Lung (tissue), 12 donors: ENCODE results near the gene CPTP. TPM values are rescaled to one million over a fixed set of nuclear protein-coding genes. Genes with fewer than 3 reads are reported as not detected.
"Not testable (repeated sequence)": the region's sequence is repeated elsewhere in the genome, so short reads cannot be mapped to it uniquely, and the experiment has no call there.

ENCODE experiments used
- ATAC-seq: fragments of 200-7000 bp; cut with Tn5 transposase; one replicate; pipeline ENCODE4 v1.9.1; 2020; ENCODE audit warnings: moderate number of reproducible peaks; ENCODE audit not compliant: insufficient read depth, low FRiP score
- DNase-seq, 3 donors: peaks; one replicate each; pipeline ENCODE4 v3.0.0-alpha.2; 2013 to 2017
- H3K27ac ChIP-seq, 2 donors: one replicate each; pipeline ENCODE4 v1.5.1; 2013; ENCODE audit warnings: mild to moderate bottlenecking in 2 of 2, moderate library complexity in 2 of 2, control low read depth in 1 of 2, inconsistent platforms in 1 of 2, low read depth in 1 of 2, low read length in 1 of 2
- H3K27me3 ChIP-seq, 3 donors: one replicate each; pipeline ENCODE4 v1.5.1; 2013; ENCODE audit warnings: low read length in 2 of 3; ENCODE audit not compliant: control insufficient read depth in 3 of 3, insufficient read depth in 3 of 3
- H3K36me3 ChIP-seq, 4 donors: one replicate each; pipeline ENCODE4 v1.5.1; 2013; ENCODE audit warnings: low read length in 4 of 4, mild to moderate bottlenecking in 1 of 4, moderate library complexity in 1 of 4; ENCODE audit not compliant: control insufficient read depth in 4 of 4, insufficient read depth in 4 of 4
- H3K4me1 ChIP-seq, 5 donors: one replicate each; pipeline ENCODE4 v1.5.1; 2013; ENCODE audit warnings: low read length in 5 of 5, mild to moderate bottlenecking in 2 of 5, moderate library complexity in 1 of 5; ENCODE audit not compliant: control insufficient read depth in 5 of 5, insufficient read depth in 5 of 5
- H3K4me3 ChIP-seq: one replicate; pipeline ENCODE4 v1.5.1; 2013; ENCODE audit warnings: mild to moderate bottlenecking, control low read depth, moderate library complexity
- H3K9ac ChIP-seq, 2 donors: one replicate each; pipeline ENCODE4 v1.5.1; 2013; ENCODE audit warnings: low read length in 2 of 2, control low read depth in 1 of 2; ENCODE audit not compliant: insufficient read depth in 1 of 2
- H3K9me3 ChIP-seq, 4 donors: one replicate each; pipeline ENCODE4 v1.5.1; 2013; ENCODE audit warnings: low read length in 3 of 4, mild to moderate bottlenecking in 1 of 4, moderate library complexity in 1 of 4; ENCODE audit not compliant: control insufficient read depth in 4 of 4, insufficient read depth in 3 of 4
- CTCF ChIP-seq: IDR thresholded peaks from 2 replicates; pipeline ENCODE4 v1.5.1; 2012; ENCODE audit warnings: mild to moderate bottlenecking; ENCODE audit errors: control extremely low read depth, extremely low read depth
- WGBS, 2 donors: extraction: QIAGEN DNeasy Blood & Tissue Kit; methylation state at CpG; one replicate each; pipeline ENCODE4 v1.1.7; 2013; 5-methylcytosine and 5-hydroxymethylcytosine counted together
- polyA plus RNA-seq, 2 donors: library from polyadenylated mRNA; stranded (reverse); fragments of 200-250 nt; gene quantifications; one replicate each; pipeline ENCODE4 v1.2.1, GENCODE V29; 2013
- total RNA-seq, 2 donors: library from RNA; depleted of rRNA in 1 of 2; stranded (reverse); fragments of >200 nt in 1 of 2; gene quantifications; one replicate each; pipeline ENCODE4 v1.2.1, GENCODE V29; 2014 to 2021
- donor health status: control.
- donor health status: control.
- donor health status: Bipolar disorder and iron deficiency.
- donor health status: healthy.
- donor health status: DM: yes; HTN: yes; CAD: no.

The CPTP gene
- total and polyA plus RNA-seq, 4 donors: 10.9 to 32.0 (median 19.2) TPM

GRCh38 chr1:1315435-1315954 is 9.1 kb upstream of the CPTP start:
- DNase-seq: no peak
- 80 to 88% methylated on average over 19 to 23 of the region's 26 CpGs for WGBS, 2 donors
- Histone ChIP-seq H3K4me3 (no peak overlapping the region), H3K27ac (no peak overlapping the region), H3K9me3 (no peaks in the 10 kb centered on the region), H3K4me1 (no peaks in the 10 kb centered on the region), H3K36me3 (peaks cover 0 to 67% (median 24%) of the 10 kb centered on the region in 4 donors), H3K9ac (no peak overlapping the region), H3K27me3 (no peaks in the 10 kb centered on the region)
- TF ChIP-seq CTCF: no peak
- ATAC-seq: no peak

GRCh38 chr1:1316199-1316598 is 8.4 kb upstream of the CPTP start:
- not testable (repeated sequence) for ATAC-seq, H3K4me3 ChIP-seq, DNase-seq, H3K27ac ChIP-seq, H3K9ac ChIP-seq, H3K9me3 ChIP-seq, H3K4me1 ChIP-seq, H3K27me3 ChIP-seq
- 93 to 97% methylated on average over 8 of the region's 8 CpGs for WGBS, 2 donors
- H3K36me3 ChIP-seq: peaks cover 0 to 65% (median 23%) of the 10 kb centered on the region in 4 donors

GRCh38 chr1:1317420-1317819 is 7.2 kb upstream of the CPTP start:
- H3K9ac ChIP-seq: no peak overlapping the region
- H3K27me3 ChIP-seq: no peaks in the 10 kb centered on the region
- H3K27ac ChIP-seq: peak overlapping the region in 1 of 2 donors; percentile 35
- ATAC-seq (no peak), DNase-seq (no peak)
- peaks cover 0 to 60% (median 19%) of the 10 kb centered on the region in 4 donors for H3K36me3 ChIP-seq
- no peak for TF ChIP-seq CTCF
- peaks cover 0 to 4% (median 0%) of the 10 kb centered on the region in 5 donors for H3K4me1 ChIP-seq
- H3K4me3 ChIP-seq: no peak overlapping the region
- 87 to 94% methylated on average over 6 of the region's 6 CpGs for WGBS, 2 donors
- no peaks in the 10 kb centered on the region for H3K9me3 ChIP-seq

- Histone ChIP-seq H3K27ac (peak overlapping the region in 1 of 2 donors; percentile 35), H3K4me3 (no peak overlapping the region), H3K36me3 (peaks cover 0 to 52% (median 16%) of the 10 kb centered on the region in 4 donors), H3K4me1 (peaks cover 0 to 7% (median 2%) of the 10 kb centered on the region in 5 donors), H3K27me3 (no peaks in the 10 kb centered on the region), H3K9ac (no peak overlapping the region), H3K9me3 (no peaks in the 10 kb centered on the region)
- ATAC-seq: peak; percentile 66
- 67 to 88% methylated on average over 9 of the region's 9 CpGs for WGBS, 2 donors
- peak in 2 of 3 donors; percentile 31 to 49 for DNase-seq
- no peak for TF ChIP-seq CTCF
These were observed 6.4 kb upstream of the CPTP start for GRCh38 chr1:1318131-1318652.
